Measurements from ENCODE around the gene MAP3K13. TPM values are rescaled to one million over a fixed set of nuclear protein-coding genes. Genes with fewer than 3 reads are reported as not detected.

MAP3K13 gene
- total RNA-seq, 4 donors from 2014 or later: 7.6 to 20.9 (median 14.4) TPM

GRCh38 chr3:185382154-185382553, 19.2 kb downstream of the MAP3K13 start:
- TF ChIP-seq CTCF (IDR thresholded peaks at IDR 0.05; ENCODE audit: low read depth): no peak

GRCh38 chr3:185387646-185388045, 24.7 kb downstream of the MAP3K13 start:
- TF ChIP-seq CTCF (IDR thresholded peaks at IDR 0.05; ENCODE audit: low read depth): no peak

- no peak for TF ChIP-seq CTCF (IDR thresholded peaks at IDR 0.05; ENCODE audit: low read depth)
Observed at GRCh38 chr3:185393055-185393454, 30.1 kb downstream of the MAP3K13 start.

GRCh38 chr3:185397676-185398075, 34.7 kb downstream of the MAP3K13 start:
- no peak for TF ChIP-seq CTCF (IDR thresholded peaks at IDR 0.05; ENCODE audit: low read depth)

GRCh38 chr3:185399737-185400667, 37.1 kb downstream of the MAP3K13 start:
- TF ChIP-seq CTCF (IDR thresholded peaks at IDR 0.05; ENCODE audit: low read depth): no peak

GRCh38 chr3:185400866-185401265, 37.9 kb downstream of the MAP3K13 start:
- no peak for TF ChIP-seq CTCF (IDR thresholded peaks at IDR 0.05; ENCODE audit: low read depth)

- TF ChIP-seq CTCF (IDR thresholded peaks at IDR 0.05; ENCODE audit: low read depth): no peak
Observed at GRCh38 chr3:185401319-185401955, 38.5 kb downstream of the MAP3K13 start.
